GM18505 (cell line): ENCODE measurements around the gene PRR19.

ENCODE experiments used
- ATAC-seq: cut with Tn5 transposase; IDR thresholded peaks from one replicate; pipeline ENCODE4 v1.9.1; 2021; ENCODE audit not compliant: unreplicated experiment
- POLR2A ChIP-seq: IDR thresholded peaks from 4 replicates; pipeline ENCODE4 v1.6.1; 2011; ENCODE audit warnings: borderline replicate concordance; ENCODE audit not compliant: insufficient read depth, insufficient read length; ENCODE audit errors: extremely low read depth

The PRR19 gene

GRCh38 chr19:42353341-42354015, 51.5 kb downstream of the PRR19 start:
- no peak for ATAC-seq

GRCh38 chr19:42355896-42356295, 54.0 kb downstream of the PRR19 start:
- ATAC-seq, result no peak
- no peak for TF ChIP-seq POLR2A

More at GRCh38 chr19:42353341-42354015, 51.5 kb downstream of the PRR19 start:
- TF ChIP-seq POLR2A, result no peak

- TF ChIP-seq POLR2A, result no peak
- ATAC-seq, result no peak
These were observed 54.8 kb downstream of the PRR19 start for GRCh38 chr19:42356686-42357085.

- ATAC-seq, result no peak
- no peak for TF ChIP-seq POLR2A
These were observed 55.4 kb downstream of the PRR19 start for GRCh38 chr19:42357290-42357689.
